Measurements from ENCODE around the gene ANKRD23. TPM values are rescaled to one million over a fixed set of nuclear protein-coding genes. Genes with fewer than 3 reads are reported as not detected.

ANKRD23 gene
- total RNA-seq, 3 donors from 2014 or later, result 3.2 to 5.1 (median 4.9) TPM

- Histone ChIP-seq H3K4me3 (no peak overlapping the region), H3K36me3 (ENCODE audit: low read depth) (peaks cover 4% of the 10 kb centered on the region), H3K9me3 (no peaks in the 10 kb centered on the region), H3K4me1 (ENCODE audit: low read depth) (peaks cover 5% of the 10 kb centered on the region)
- peak in 1 of 3 donors; percentile 67 for DNase-seq
- intact Hi-C loops (cut with DNase I, micrococcal nuclease), result no loop called here
- ATAC-seq, result peak; percentile 15
- TF ChIP-seq, protein P1, sequence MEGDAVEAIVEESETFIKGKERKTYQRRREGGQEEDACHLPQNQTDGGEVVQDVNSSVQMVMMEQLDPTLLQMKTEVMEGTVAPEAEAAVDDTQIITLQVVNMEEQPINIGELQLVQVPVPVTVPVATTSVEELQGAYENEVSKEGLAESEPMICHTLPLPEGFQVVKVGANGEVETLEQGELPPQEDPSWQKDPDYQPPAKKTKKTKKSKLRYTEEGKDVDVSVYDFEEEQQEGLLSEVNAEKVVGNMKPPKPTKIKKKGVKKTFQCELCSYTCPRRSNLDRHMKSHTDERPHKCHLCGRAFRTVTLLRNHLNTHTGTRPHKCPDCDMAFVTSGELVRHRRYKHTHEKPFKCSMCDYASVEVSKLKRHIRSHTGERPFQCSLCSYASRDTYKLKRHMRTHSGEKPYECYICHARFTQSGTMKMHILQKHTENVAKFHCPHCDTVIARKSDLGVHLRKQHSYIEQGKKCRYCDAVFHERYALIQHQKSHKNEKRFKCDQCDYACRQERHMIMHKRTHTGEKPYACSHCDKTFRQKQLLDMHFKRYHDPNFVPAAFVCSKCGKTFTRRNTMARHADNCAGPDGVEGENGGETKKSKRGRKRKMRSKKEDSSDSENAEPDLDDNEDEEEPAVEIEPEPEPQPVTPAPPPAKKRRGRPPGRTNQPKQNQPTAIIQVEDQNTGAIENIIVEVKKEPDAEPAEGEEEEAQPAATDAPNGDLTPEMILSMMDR (IDR thresholded peaks at IDR 0.05), result no peak
Observed at GRCh38 chr2:96801786-96802595, 41.8 kb downstream of the ANKRD23 start.

DNA sequence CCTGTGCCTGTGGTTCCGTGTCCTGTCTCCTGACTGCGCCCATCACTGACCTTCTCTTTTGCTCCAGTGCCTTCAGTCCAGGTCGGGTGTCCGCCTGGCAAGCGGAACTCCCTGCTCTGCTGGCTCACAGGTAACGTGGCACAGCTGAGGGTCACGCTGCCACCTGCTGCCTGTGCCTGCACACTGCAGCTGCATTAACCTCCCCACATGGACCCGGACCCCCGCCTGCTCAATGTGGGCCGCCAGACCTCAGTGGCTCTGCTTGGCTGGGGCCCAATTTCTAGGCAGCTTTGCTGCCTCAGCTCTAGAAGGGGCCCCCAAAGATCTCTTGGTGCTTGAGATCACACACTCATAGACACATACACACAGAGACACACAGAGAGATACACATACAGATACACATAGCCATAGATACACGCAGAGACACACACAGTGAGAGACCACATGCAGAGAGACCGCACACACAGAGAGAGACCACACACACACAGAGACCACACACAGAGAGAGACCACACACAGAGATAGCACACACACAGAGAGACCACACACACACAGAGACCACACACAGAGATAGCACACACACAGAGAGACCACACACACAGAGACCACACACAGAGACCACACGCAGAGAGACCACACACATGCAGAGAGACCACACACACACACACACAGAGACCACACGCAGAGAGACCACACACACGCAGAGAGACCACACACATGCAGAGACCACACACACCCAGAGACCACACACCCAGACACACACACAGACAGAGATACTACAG, 42.6 kb downstream of the ANKRD23 start:
- peak; percentile 84 to 89 (median 88) for DNase-seq
- Histone ChIP-seq H3K4me3 (no peak overlapping the region), H3K9me3 (no peaks in the 10 kb centered on the region), H3K36me3 (ENCODE audit: low read depth) (peaks cover 4% of the 10 kb centered on the region), H3K4me1 (ENCODE audit: low read depth) (peaks cover 5% of the 10 kb centered on the region)
- ATAC-seq, result peak; percentile 96
- intact Hi-C loops (cut with DNase I, micrococcal nuclease), result no loop called here
- TF ChIP-seq, protein P1 (IDR thresholded peaks at IDR 0.05), result peak; percentile 81

GRCh38 chr2:96800061-96801004, 43.5 kb downstream of the ANKRD23 start:
- peaks cover 4% of the 10 kb centered on the region for H3K36me3 ChIP-seq (ENCODE audit: low read depth)
- DNase-seq (no peak), ATAC-seq (peak; percentile 24)
- no peak overlapping the region for H3K4me3 ChIP-seq
- H3K4me1 ChIP-seq (ENCODE audit: low read depth), result peaks cover 5% of the 10 kb centered on the region
- H3K9me3 ChIP-seq, result no peaks in the 10 kb centered on the region
- intact Hi-C loops (cut with DNase I, micrococcal nuclease), result no loop called here
- TF ChIP-seq, protein P1 (IDR thresholded peaks at IDR 0.05), result no peak

DNA sequence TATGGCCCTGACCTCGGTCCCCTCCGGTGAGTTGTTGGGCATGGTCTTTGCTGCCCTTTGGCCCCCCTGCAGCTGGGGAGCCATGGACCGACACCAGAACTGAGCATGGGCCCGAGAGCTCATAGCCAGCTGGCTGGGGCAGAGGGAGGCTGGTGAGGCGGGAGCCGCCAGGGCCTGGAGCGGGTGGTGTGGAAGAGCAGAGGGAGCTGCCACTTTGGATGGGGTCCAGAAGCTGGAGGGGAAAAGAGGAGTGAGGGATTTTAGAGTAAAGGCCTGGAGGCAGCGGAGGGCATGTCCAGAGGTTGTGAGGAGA, 44.2 kb downstream of the ANKRD23 start:
- intact Hi-C loops (cut with DNase I, micrococcal nuclease), result no loop called here
- Histone ChIP-seq H3K36me3 (ENCODE audit: low read depth) (peaks cover 4% of the 10 kb centered on the region), H3K4me1 (ENCODE audit: low read depth) (peaks cover 5% of the 10 kb centered on the region), H3K9me3 (no peaks in the 10 kb centered on the region), H3K4me3 (no peak overlapping the region)
- DNase-seq (no peak), ATAC-seq (no peak)
- TF ChIP-seq, protein P1 (IDR thresholded peaks at IDR 0.05), result no peak
